GM12878 (cell line): Measurements from ENCODE around the gene MAPKAP1.

ENCODE experiments used
- CTCF ChIP-seq, 3 experiments: IDR thresholded peaks in 2 of 3; conservative IDR thresholded peaks in 1 of 3; 2 replicates each; pipeline ENCODE4 v1.5.1; 2011; ENCODE audit warnings: low read depth in 3 of 3, low read length in 3 of 3, mild to moderate bottlenecking in 3 of 3, control low read depth in 2 of 3, moderate library complexity in 2 of 3, inconsistent platforms in 1 of 3, mixed read lengths in 1 of 3; ENCODE audit not compliant: control insufficient read depth in 2 of 3, insufficient read depth in 1 of 3; ENCODE audit errors: extremely low read depth in 1 of 3
- ESRRA ChIP-seq: IDR thresholded peaks from 2 replicates; pipeline ENCODE4 v1.6.1; 2012; ENCODE audit warnings: mild to moderate bottlenecking, low read length, improper control_type of control experiment
- POLR2A ChIP-seq: IDR thresholded peaks from 2 replicates; pipeline ENCODE4 v1.6.1; 2011; ENCODE audit warnings: low read depth, mild to moderate bottlenecking, low read length
- POLR2AphosphoS5 ChIP-seq: IDR thresholded peaks from 2 replicates; pipeline ENCODE4 v1.6.1; 2011; ENCODE audit warnings: mild to moderate bottlenecking, low read length, inconsistent platforms
- RBBP5 ChIP-seq: fragments of 200-600 bp; sonication (generic); conservative IDR thresholded peaks from 2 replicates; pipeline ENCODE4 v1.6.1; 2016
- REST ChIP-seq: IDR thresholded peaks from 2 replicates; pipeline ENCODE4 v1.6.1; 2012; ENCODE audit warnings: mild to moderate bottlenecking, low read depth, low read length
- TCF7 ChIP-seq: IDR thresholded peaks from 2 replicates; pipeline ENCODE4 v1.6.1; 2014; ENCODE audit warnings: antibody characterized with exemption, borderline replicate concordance
- ZNF274 ChIP-seq: IDR thresholded peaks from one replicate; pipeline ENCODE4 v1.8.0; 2011; ENCODE audit not compliant: insufficient read length, insufficient read depth

- TF ChIP-seq CTCF (IDR thresholded peaks at IDR 0.05 in 2 of 3, conservative IDR thresholded peaks at IDR 0.05 in 1 of 3; ENCODE audit: control insufficient read depth in 2 of 3, extremely low read depth in 1 of 3, insufficient read depth in 1 of 3, low read depth in 3 of 3, low read length in 3 of 3) (no peak), RBBP5 (no peak), POLR2A (no peak), POLR2AphosphoS5 (no peak), ESRRA (no peak), TCF7 (no peak), REST (no peak), ZNF274 (no peak)
These were observed 299.5 kb downstream of the MAPKAP1 start for GRCh38 chr9:125407432-125407973.
